Chondrocyte (in vitro differentiated cells): ENCODE results near the gene JPH2. TPM values are rescaled to one million over a fixed set of nuclear protein-coding genes. Genes with fewer than 3 reads are reported as not detected.

Experiments
- DNase-seq: peaks from one replicate; pipeline ENCODE4 v3.0.0; 2021; ENCODE audit warnings: mixed read lengths, low spot score
- H3K27ac Mint-ChIP-seq: one replicate; pipeline ENCODE4 v1.8.0; 2021; ENCODE audit warnings: mild to moderate bottlenecking, moderate library complexity, mixed read lengths; ENCODE audit not compliant: unreplicated experiment
- H3K27me3 Mint-ChIP-seq: 2 replicates; pipeline ENCODE4 v1.8.0; 2021; ENCODE audit warnings: low read depth, mixed read lengths
- H3K36me3 Mint-ChIP-seq: 2 replicates; pipeline ENCODE4 v1.8.0; 2021; ENCODE audit warnings: low read depth, mixed read lengths
- H3K4me1 Mint-ChIP-seq: 2 replicates; pipeline ENCODE4 v1.8.0; 2021; ENCODE audit warnings: low read depth, mild to moderate bottlenecking, mixed read lengths
- H3K4me3 Mint-ChIP-seq: one replicate; pipeline ENCODE4 v1.8.0; 2021; ENCODE audit warnings: mild to moderate bottlenecking, moderate library complexity, mixed read lengths; ENCODE audit not compliant: unreplicated experiment
- H3K9me3 Mint-ChIP-seq: 2 replicates; pipeline ENCODE4 v1.8.0; 2021; ENCODE audit warnings: low read depth, mixed read lengths
- CTCF ChIP-seq: fragments of 200-600 bp; sonication (generic); IDR thresholded peaks from 2 replicates; pipeline ENCODE4 v1.5.0; 2021; ENCODE audit warnings: antibody characterized with exemption, mild to moderate bottlenecking, moderate library complexity
- total RNA-seq: library from RNA; stranded (reverse); gene quantifications from 3 replicates; pipeline ENCODE4 v1.2.1, GENCODE V29; 2021

Gene JPH2
- total RNA-seq, 1 donor from 2014 or later, result 75.9 TPM

- no peaks in the 10 kb centered on the region for H3K9me3 Mint-ChIP-seq
- H3K27ac Mint-ChIP-seq, result peak overlapping the region; percentile 92
- peak overlapping the region; percentile 25 for H3K4me3 Mint-ChIP-seq
- no peak for TF ChIP-seq CTCF
- H3K27me3 Mint-ChIP-seq, result no peaks in the 10 kb centered on the region
- DNase-seq, result no peak
- peaks cover 11% of the 10 kb centered on the region for H3K36me3 Mint-ChIP-seq
- H3K4me1 Mint-ChIP-seq, result peaks cover 88% of the 10 kb centered on the region
These were observed 48.1 kb downstream of the JPH2 start for GRCh38 chr20:44138867-44139266.

GRCh38 chr20:44137266-44137801, 49.7 kb downstream of the JPH2 start:
- Mint-ChIP-seq H3K4me1 (peaks cover 77% of the 10 kb centered on the region), H3K27ac (peak overlapping the region; percentile 92), H3K36me3 (no peaks in the 10 kb centered on the region), H3K9me3 (no peaks in the 10 kb centered on the region), H3K27me3 (no peaks in the 10 kb centered on the region), H3K4me3 (peak overlapping the region; percentile 33)
- DNase-seq, result no peak
- peak; percentile 26 for TF ChIP-seq CTCF

GRCh38 chr20:44136579-44137265, 50.3 kb downstream of the JPH2 start:
- Mint-ChIP-seq H3K4me3 (no peak overlapping the region), H3K9me3 (no peaks in the 10 kb centered on the region), H3K27me3 (no peaks in the 10 kb centered on the region), H3K36me3 (peaks cover 2% of the 10 kb centered on the region), H3K4me1 (peaks cover 71% of the 10 kb centered on the region), H3K27ac (peak overlapping the region; percentile 98)
- DNase-seq, result no peak
- TF ChIP-seq CTCF, result no peak

- Mint-ChIP-seq H3K27ac (peak overlapping the region; percentile 98), H3K9me3 (no peaks in the 10 kb centered on the region)
- DNase-seq, result no peak
These were observed 51.4 kb downstream of the JPH2 start for GRCh38 chr20:44135417-44136204.

More at GRCh38 chr20:44135417-44136204, 51.4 kb downstream of the JPH2 start:
- Mint-ChIP-seq H3K36me3 (peaks cover 3% of the 10 kb centered on the region), H3K4me1 (peaks cover 64% of the 10 kb centered on the region), H3K4me3 (no peak overlapping the region), H3K27me3 (no peaks in the 10 kb centered on the region)
- TF ChIP-seq CTCF, result no peak
